ENCODE results near the gene TRPV4. TPM values are rescaled to one million over a fixed set of nuclear protein-coding genes. Genes with fewer than 3 reads are reported as not detected.

TRPV4 gene
- total RNA-seq, 1 donor from 2014 or later, result 0.75 TPM

DNA sequence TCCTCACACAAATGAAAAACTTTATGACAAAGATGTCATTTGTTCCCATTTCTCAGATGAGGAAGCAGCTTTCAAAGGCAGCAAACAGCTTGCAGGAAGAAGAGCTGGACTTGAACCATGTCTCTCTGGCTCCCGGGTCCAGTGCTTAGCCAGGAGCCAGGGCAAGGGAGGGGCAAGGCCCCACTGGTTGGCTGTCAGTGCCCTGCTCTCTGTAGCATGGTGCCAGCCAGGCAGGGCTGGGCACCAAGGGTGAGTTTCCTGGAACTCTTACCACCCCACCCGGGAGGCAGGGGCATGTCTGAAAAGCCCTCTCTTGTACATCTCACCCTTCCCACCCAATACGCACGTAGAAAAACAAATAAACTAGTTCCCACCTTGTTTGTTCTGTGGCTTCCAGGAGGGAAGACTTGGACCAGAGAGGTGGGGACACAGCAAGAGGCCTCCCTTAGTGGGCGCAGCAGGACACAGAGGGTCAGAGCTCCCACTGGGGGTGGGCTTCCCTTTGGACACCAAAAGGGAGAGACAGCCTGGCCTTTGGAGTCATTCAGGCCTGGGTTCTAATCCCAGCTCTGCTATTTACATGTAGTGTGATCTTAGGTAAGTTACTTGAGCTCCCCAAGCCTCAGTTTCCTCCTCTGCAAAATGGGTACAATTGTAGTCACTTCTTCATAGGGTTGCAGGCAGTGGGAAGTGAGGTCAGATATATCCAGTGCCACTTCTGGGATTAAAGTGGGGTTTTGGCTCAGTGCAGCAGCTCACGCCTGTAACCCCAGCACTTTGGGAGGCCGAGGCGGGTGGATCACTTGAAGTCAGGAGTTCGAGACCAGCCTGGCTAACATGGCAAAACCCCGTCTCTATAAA lies 17.2 kb downstream of the TRPV4 start:
- FAIRE-seq, result no peak

GRCh38 chr12:109815225-109815624 lies 18.0 kb downstream of the TRPV4 start:
- Histone ChIP-seq H4K20me1 (ENCODE audit: insufficient read depth, low read length) (peaks cover 19% of the 10 kb centered on the region), H3K9ac (ENCODE audit: low read length) (no peak overlapping the region), H3K79me2 (ENCODE audit: insufficient read depth, low read length) (no peaks in the 10 kb centered on the region), H3K4me1 (ENCODE audit: insufficient read depth, low read length) (no peaks in the 10 kb centered on the region), H3K4me2 (ENCODE audit: low read length) (no peak overlapping the region), H2AFZ (ENCODE audit: low read depth, low read length) (no peak overlapping the region), H3K27me3 (ENCODE audit: insufficient read depth, low read length) (peaks cover 6% of the 10 kb centered on the region), H3K9me3 (ENCODE audit: insufficient read depth, low read depth, low read length) (no peaks in the 10 kb centered on the region), H3K27ac (ENCODE audit: low read depth, low read length) (no peak overlapping the region), H3K4me3 (ENCODE audit: insufficient read depth, low read depth, low read length) (no peak overlapping the region), H3K36me3 (ENCODE audit: insufficient read depth, low read length) (no peaks in the 10 kb centered on the region)
- Mint-ChIP-seq H3K27me3 (ENCODE audit: low read depth, unreplicated experiment) (peaks cover 3% of the 10 kb centered on the region), H3K9me3 (ENCODE audit: unreplicated experiment) (peaks cover 3% of the 10 kb centered on the region), H3K27ac (ENCODE audit: unreplicated experiment) (no peak overlapping the region), H3K4me1 (ENCODE audit: low read depth, unreplicated experiment) (no peaks in the 10 kb centered on the region), H3K4me3 (ENCODE audit: unreplicated experiment) (no peak overlapping the region), H3K36me3 (ENCODE audit: low read depth, unreplicated experiment) (no peaks in the 10 kb centered on the region)
- FAIRE-seq (no peak), DNase-seq (ENCODE audit: low read depth) (no peak)
- no peak for TF ChIP-seq EZH2 (IDR thresholded peaks at IDR 0.05; ENCODE audit: insufficient read depth, low read length)
- TF ChIP-seq, protein P1, sequence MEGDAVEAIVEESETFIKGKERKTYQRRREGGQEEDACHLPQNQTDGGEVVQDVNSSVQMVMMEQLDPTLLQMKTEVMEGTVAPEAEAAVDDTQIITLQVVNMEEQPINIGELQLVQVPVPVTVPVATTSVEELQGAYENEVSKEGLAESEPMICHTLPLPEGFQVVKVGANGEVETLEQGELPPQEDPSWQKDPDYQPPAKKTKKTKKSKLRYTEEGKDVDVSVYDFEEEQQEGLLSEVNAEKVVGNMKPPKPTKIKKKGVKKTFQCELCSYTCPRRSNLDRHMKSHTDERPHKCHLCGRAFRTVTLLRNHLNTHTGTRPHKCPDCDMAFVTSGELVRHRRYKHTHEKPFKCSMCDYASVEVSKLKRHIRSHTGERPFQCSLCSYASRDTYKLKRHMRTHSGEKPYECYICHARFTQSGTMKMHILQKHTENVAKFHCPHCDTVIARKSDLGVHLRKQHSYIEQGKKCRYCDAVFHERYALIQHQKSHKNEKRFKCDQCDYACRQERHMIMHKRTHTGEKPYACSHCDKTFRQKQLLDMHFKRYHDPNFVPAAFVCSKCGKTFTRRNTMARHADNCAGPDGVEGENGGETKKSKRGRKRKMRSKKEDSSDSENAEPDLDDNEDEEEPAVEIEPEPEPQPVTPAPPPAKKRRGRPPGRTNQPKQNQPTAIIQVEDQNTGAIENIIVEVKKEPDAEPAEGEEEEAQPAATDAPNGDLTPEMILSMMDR (IDR thresholded peaks at IDR 0.05; ENCODE audit: insufficient read depth, low read depth, low read length), result no peak

More for the DNA sequence above, 17.2 kb downstream of the TRPV4 start:
- H3K9me3 ChIP-seq (ENCODE audit: insufficient read depth, low read depth, low read length), result no peaks in the 10 kb centered on the region
- no peak overlapping the region for H3K4me3 ChIP-seq (ENCODE audit: insufficient read depth, low read depth, low read length)
- H4K20me1 ChIP-seq (ENCODE audit: insufficient read depth, low read length), result peaks cover 19% of the 10 kb centered on the region
- H3K36me3 ChIP-seq (ENCODE audit: insufficient read depth, low read length), result no peaks in the 10 kb centered on the region
- Mint-ChIP-seq H3K4me1 (ENCODE audit: low read depth, unreplicated experiment) (no peaks in the 10 kb centered on the region), H3K9me3 (ENCODE audit: unreplicated experiment) (peaks cover 3% of the 10 kb centered on the region), H3K27me3 (ENCODE audit: low read depth, unreplicated experiment) (peaks cover 3% of the 10 kb centered on the region), H3K36me3 (ENCODE audit: low read depth, unreplicated experiment) (no peaks in the 10 kb centered on the region), H3K27ac (ENCODE audit: unreplicated experiment) (no peak overlapping the region), H3K4me3 (ENCODE audit: unreplicated experiment) (no peak overlapping the region)
- no peak overlapping the region for H3K4me2 ChIP-seq (ENCODE audit: low read length)
- peaks cover 6% of the 10 kb centered on the region for H3K27me3 ChIP-seq (ENCODE audit: insufficient read depth, low read length)
- no peaks in the 10 kb centered on the region for H3K79me2 ChIP-seq (ENCODE audit: insufficient read depth, low read length)
- no peak overlapping the region for H3K27ac ChIP-seq (ENCODE audit: low read depth, low read length)
- TF ChIP-seq, protein P1 (IDR thresholded peaks at IDR 0.05; ENCODE audit: insufficient read depth, low read depth, low read length), result no peak
- no peak for TF ChIP-seq EZH2 (IDR thresholded peaks at IDR 0.05; ENCODE audit: insufficient read depth, low read length)
- no peak overlapping the region for H3K9ac ChIP-seq (ENCODE audit: low read length)
- no peak for DNase-seq (ENCODE audit: low read depth)
- H3K4me1 ChIP-seq (ENCODE audit: insufficient read depth, low read length), result no peaks in the 10 kb centered on the region
- H2AFZ ChIP-seq (ENCODE audit: low read depth, low read length), result no peak overlapping the region

- TF ChIP-seq, protein P1 (IDR thresholded peaks at IDR 0.05; ENCODE audit: insufficient read depth, low read depth, low read length), result no peak
- no peak for TF ChIP-seq EZH2 (IDR thresholded peaks at IDR 0.05; ENCODE audit: insufficient read depth, low read length)
- H3K27ac Mint-ChIP-seq (ENCODE audit: unreplicated experiment), result no peak overlapping the region
- no peak for FAIRE-seq
These were observed 18.5 kb downstream of the TRPV4 start for GRCh38 chr12:109814600-109815150.

More at GRCh38 chr12:109814600-109815150, 18.5 kb downstream of the TRPV4 start:
- H3K9ac ChIP-seq (ENCODE audit: low read length), result no peak overlapping the region
- H3K4me2 ChIP-seq (ENCODE audit: low read length), result no peak overlapping the region
- H3K4me1 ChIP-seq (ENCODE audit: insufficient read depth, low read length), result no peaks in the 10 kb centered on the region
- H3K4me3 Mint-ChIP-seq (ENCODE audit: unreplicated experiment), result no peak overlapping the region
- H3K27me3 ChIP-seq (ENCODE audit: insufficient read depth, low read length), result peaks cover 6% of the 10 kb centered on the region
- no peaks in the 10 kb centered on the region for H3K79me2 ChIP-seq (ENCODE audit: insufficient read depth, low read length)
- H3K27me3 Mint-ChIP-seq (ENCODE audit: low read depth, unreplicated experiment), result peaks cover 3% of the 10 kb centered on the region
- H3K9me3 Mint-ChIP-seq (ENCODE audit: unreplicated experiment), result no peaks in the 10 kb centered on the region
- no peak for DNase-seq (ENCODE audit: low read depth)
- H3K9me3 ChIP-seq (ENCODE audit: insufficient read depth, low read depth, low read length), result no peaks in the 10 kb centered on the region
- H3K36me3 Mint-ChIP-seq (ENCODE audit: low read depth, unreplicated experiment), result no peaks in the 10 kb centered on the region
- H4K20me1 ChIP-seq (ENCODE audit: insufficient read depth, low read length), result peaks cover 19% of the 10 kb centered on the region
- H3K27ac ChIP-seq (ENCODE audit: low read depth, low read length), result no peak overlapping the region
- no peaks in the 10 kb centered on the region for H3K4me1 Mint-ChIP-seq (ENCODE audit: low read depth, unreplicated experiment)
- no peak overlapping the region for H2AFZ ChIP-seq (ENCODE audit: low read depth, low read length)
- no peak overlapping the region for H3K4me3 ChIP-seq (ENCODE audit: insufficient read depth, low read depth, low read length)
- H3K36me3 ChIP-seq (ENCODE audit: insufficient read depth, low read length), result no peaks in the 10 kb centered on the region

Data from astrocyte (in vitro differentiated cells and primary cell).